Esophagus squamous epithelium (tissue), 5 donors: ENCODE data around the gene FAM241A. TPM values are rescaled to one million over a fixed set of nuclear protein-coding genes. Genes with fewer than 3 reads are reported as not detected.
"Not testable (repeated sequence)": the region's sequence is repeated elsewhere in the genome, so short reads cannot be mapped to it uniquely, and the experiment has no call there.

ENCODE experiments used
- DNase-seq: peaks from one replicate; lab custom pipeline; 2025; lab: John Stamatoyannopoulos, UW
- H3K27ac ChIP-seq, 4 donors: fragments of 200-600 bp; sonication (generic); one replicate each; pipeline ENCODE4 v1.5.1; 2016 to 2019; ENCODE audit warnings: mild to moderate bottlenecking in 1 of 4
- H3K27me3 ChIP-seq, 4 donors: fragments of 200-600 bp; sonication (generic); 1 replicate in 3 of 4; 2 replicates in 1 of 4; pipeline versions ENCODE4 v1.5.1 to v1.6.0; 2017 to 2021; ENCODE audit warnings: antibody characterized with exemption in 1 of 4
- H3K36me3 ChIP-seq, 3 donors: fragments of 200-600 bp; sonication (generic); one replicate each; pipeline ENCODE4 v1.5.1; 2016 to 2019
- H3K4me1 ChIP-seq, 3 donors: fragments of 200-600 bp; sonication (generic); one replicate each; pipeline ENCODE4 v1.5.1; 2017 to 2019
- H3K4me3 ChIP-seq, 4 donors: fragments of 200-600 bp; sonication (generic); 1 replicate in 3 of 4; 2 replicates in 1 of 4; pipeline ENCODE4 v1.5.1; 2016 to 2019; ENCODE audit warnings: mild to moderate bottlenecking in 2 of 4, moderate library complexity in 1 of 4
- H3K9me3 ChIP-seq, 3 donors: fragments of 200-600 bp; sonication (generic); one replicate each; pipeline ENCODE4 v1.5.1; 2016 to 2019
- CTCF ChIP-seq, 6 experiments: fragments of 450-650 bp in 4 of 6; fragments of 200-600 bp in 2 of 6; sonication (generic) in 2 of 6; IDR thresholded peaks; one replicate each; pipeline ENCODE4 v1.5.1; 2016 to 2019; ENCODE audit warnings: antibody characterized with exemption in 6 of 6, mild to moderate bottlenecking in 4 of 6, moderate library complexity in 4 of 6
- POLR2A ChIP-seq, 4 donors: fragments of 450-650 bp; IDR thresholded peaks; one replicate each; pipeline ENCODE4 v1.6.1; 2017; ENCODE audit warnings: antibody characterized with exemption in 4 of 4, mild to moderate bottlenecking in 4 of 4, moderate library complexity in 3 of 4
- WGBS, 2 donors: methylation state at CpG; one replicate each; pipeline ENCODE4 v1.1.5; 2018; 5-methylcytosine and 5-hydroxymethylcytosine counted together
- intact Hi-C: fragments of 100-400 bp; cut with DNase I; formaldehyde crosslinking; loops from one replicate; pipeline ENCODE4 v1.15.0; 2022
- total RNA-seq, 4 donors: library from RNA; depleted of rRNA; stranded (reverse); fragments of >200 nt; gene quantifications; one replicate each; pipeline ENCODE4 v1.1.0, GENCODE V29; 2016
- donor health status: DM: yes; HTN: yes; CAD: no.

Gene FAM241A
- total RNA-seq, 4 donors from 2014 or later: 1.3 to 4.7 (median 4.0) TPM

DNA sequence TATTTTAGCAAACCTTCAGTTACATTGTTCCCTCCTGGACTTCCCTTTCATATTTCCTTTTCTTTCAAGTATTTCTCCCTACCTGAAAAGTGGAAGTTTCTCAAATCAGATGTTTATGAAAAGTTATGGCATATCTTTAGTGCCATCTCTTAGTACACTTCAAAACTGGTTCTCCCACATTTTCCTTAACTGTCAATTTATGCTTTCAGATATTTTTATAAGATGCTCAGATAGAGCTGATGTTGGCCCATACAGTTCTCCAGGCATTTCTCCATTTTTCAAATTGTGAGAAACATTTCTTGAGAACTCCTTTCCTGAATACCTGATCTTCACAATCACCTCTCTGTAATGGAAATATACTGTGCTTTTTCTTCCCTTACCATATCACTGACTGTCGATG is 53.8 kb downstream of the FAM241A start:
- intact Hi-C loops: no loop called here
- no peaks in the 10 kb centered on the region for H3K36me3 ChIP-seq
- no peak for DNase-seq
- H3K27ac ChIP-seq: no peak overlapping the region
- no peak overlapping the region for H3K4me3 ChIP-seq
- no peaks in the 10 kb centered on the region for H3K9me3 ChIP-seq
- TF ChIP-seq POLR2A (IDR thresholded peaks at IDR 0.05) (no peak), CTCF (IDR thresholded peaks at IDR 0.05) (no peak)
- H3K4me1 ChIP-seq: no peaks in the 10 kb centered on the region
- WGBS, 2 donors: 33 to 69% methylated on average over 1 of the region's 1 CpG
- no peaks in the 10 kb centered on the region for H3K27me3 ChIP-seq

GRCh38 chr4:112201915-112202505 is 56.8 kb downstream of the FAM241A start:
- Histone ChIP-seq H3K27me3 (no peaks in the 10 kb centered on the region), H3K27ac (no peak overlapping the region), H3K9me3 (no peaks in the 10 kb centered on the region), H3K4me3 (no peak overlapping the region), H3K36me3 (no peaks in the 10 kb centered on the region), H3K4me1 (no peaks in the 10 kb centered on the region)
- intact Hi-C loops: no loop called here
- WGBS, 2 donors: 67 to 74% methylated on average over 4 of the region's 4 CpGs
- TF ChIP-seq CTCF (IDR thresholded peaks at IDR 0.05) (no peak), POLR2A (IDR thresholded peaks at IDR 0.05) (no peak)
- no peak for DNase-seq

- TF ChIP-seq CTCF (IDR thresholded peaks at IDR 0.05) (no peak), POLR2A (IDR thresholded peaks at IDR 0.05) (no peak)
These were observed 58.3 kb downstream of the FAM241A start for GRCh38 chr4:112203593-112203992.

DNA sequence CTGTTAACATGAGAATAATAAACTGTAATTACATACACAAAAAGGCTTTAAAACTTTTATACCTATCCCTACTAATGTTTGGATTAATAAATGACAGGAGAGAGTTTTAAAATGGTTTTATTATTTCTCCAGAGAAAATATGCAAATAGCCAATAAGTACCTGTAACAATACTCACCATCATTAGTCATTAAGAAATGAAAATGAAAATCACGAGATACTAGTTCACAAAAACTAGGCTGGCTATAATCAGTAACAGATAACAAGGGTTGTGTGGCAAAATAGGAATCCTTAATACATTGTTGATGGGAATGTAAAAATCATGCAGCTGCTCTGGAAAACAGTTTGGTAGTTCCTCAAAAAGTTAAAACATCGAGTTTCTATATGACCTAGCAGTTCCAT is 61.2 kb downstream of the FAM241A start:
- Histone ChIP-seq H3K9me3 (no peaks in the 10 kb centered on the region), H3K4me3 (no peak overlapping the region), H3K27me3 (no peaks in the 10 kb centered on the region), H3K36me3 (no peaks in the 10 kb centered on the region), H3K4me1 (no peaks in the 10 kb centered on the region), H3K27ac (no peak overlapping the region)
- DNase-seq: no peak
- TF ChIP-seq CTCF (IDR thresholded peaks at IDR 0.05) (no peak), POLR2A (IDR thresholded peaks at IDR 0.05) (no peak)
- intact Hi-C loops: no loop called here
- WGBS, 2 donors: 70% methylated on average over 2 of the region's 2 CpGs

More at GRCh38 chr4:112203593-112203992, 58.3 kb downstream of the FAM241A start:
- DNase-seq: no peak
- Histone ChIP-seq H3K27ac (no peak overlapping the region), H3K36me3 (no peaks in the 10 kb centered on the region), H3K4me1 (no peaks in the 10 kb centered on the region), H3K27me3 (no peaks in the 10 kb centered on the region), H3K9me3 (no peaks in the 10 kb centered on the region), H3K4me3 (no peak overlapping the region)
- intact Hi-C loops: no loop called here
- 90 to 93% methylated on average over 1 of the region's 1 CpG for WGBS, 2 donors

DNA sequence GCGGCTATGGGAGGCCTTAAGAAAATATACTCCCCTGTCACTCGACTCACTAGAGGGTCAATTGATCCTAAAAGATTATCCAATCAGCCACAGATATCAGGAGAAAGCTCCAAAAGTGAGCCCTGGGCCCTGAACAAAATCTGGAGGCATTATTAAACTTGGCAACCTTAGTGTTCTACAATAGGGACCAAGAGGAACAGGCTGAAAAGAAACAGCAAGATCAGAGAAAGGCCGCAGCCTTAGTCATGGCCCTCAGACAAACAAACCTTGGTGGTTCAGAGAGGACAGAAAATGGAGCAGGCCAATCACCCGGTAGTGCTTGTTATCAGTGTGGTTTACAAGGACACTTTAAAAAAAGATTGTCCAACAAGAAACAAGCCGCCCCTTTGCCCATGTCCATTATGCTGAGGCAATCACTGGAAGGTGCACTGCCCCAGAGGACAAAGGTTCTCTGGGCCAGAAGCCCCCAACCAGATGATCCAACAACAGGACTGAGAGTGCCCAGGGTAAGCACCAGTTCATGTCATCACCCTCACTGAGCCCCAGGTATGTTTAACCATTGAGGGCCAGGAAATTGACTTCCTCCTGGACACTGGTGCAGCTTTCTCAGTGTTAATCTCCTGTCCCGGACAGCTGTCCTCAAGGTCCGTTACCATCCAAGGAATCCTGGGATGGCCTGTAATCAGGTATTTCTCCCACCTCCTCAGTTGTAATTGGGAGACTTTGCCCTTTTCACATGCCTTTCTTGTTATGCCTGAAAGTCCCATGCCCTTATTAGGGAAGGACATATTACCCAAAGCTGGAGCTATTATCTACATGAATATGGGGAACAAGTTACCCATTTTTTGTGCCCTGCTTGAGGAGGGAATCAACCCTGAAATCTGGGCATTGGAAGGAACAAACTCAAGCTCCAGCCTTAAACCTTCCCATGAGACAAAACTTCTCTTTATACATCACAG is 63.2 kb downstream of the FAM241A start:
- DNase-seq, H3K27me3 ChIP-seq, intact Hi-C loops, H3K9me3 ChIP-seq, H3K4me1 ChIP-seq, H3K27ac ChIP-seq, H3K36me3 ChIP-seq, H3K4me3 ChIP-seq: not testable (repeated sequence)
- 78 to 82% methylated on average over 6 to 7 of the region's 7 CpGs for WGBS, 2 donors
